Ureter (tissue), 1 donor: ENCODE measurements around the gene KIF22. TPM values are rescaled to one million over a fixed set of nuclear protein-coding genes. Genes with fewer than 3 reads are reported as not detected.
"Not testable (repeated sequence)": the region's sequence is repeated elsewhere in the genome, so short reads cannot be mapped to it uniquely, and the experiment has no call there.

Experiments used
- DNase-seq: peaks from one replicate; pipeline ENCODE4 v3.0.0-alpha.2; 2020; ENCODE audit warnings: low spot score
- total RNA-seq: library from RNA; stranded (reverse); gene quantifications from one replicate; pipeline ENCODE4 v1.2.4, GENCODE V29; 2023
- donor health status: DM: yes; HTN: yes; CAD: no.

The KIF22 gene
- total RNA-seq, 1 donor from 2014 or later, result 34.3 TPM

DNA sequence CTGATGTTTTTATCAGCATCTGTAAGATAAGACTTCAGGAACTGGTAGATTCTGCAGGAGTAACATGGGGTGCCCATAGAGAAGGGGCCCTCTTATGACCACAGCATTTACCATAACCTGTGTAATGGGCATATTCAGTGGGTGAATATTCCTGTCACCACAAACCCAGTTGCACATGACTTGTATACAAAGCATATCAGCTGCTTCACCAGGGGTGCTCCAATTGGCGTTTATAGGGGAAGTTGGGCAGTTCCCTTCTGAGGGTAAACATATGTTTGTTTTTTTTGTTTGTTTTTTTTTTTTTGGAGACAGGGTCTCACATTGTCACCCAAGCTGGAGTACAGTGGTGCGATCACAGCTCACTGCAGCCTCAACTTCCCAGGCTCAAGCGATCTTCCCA lies 24.0 kb upstream of the KIF22 start:
- no peak for DNase-seq

DNA sequence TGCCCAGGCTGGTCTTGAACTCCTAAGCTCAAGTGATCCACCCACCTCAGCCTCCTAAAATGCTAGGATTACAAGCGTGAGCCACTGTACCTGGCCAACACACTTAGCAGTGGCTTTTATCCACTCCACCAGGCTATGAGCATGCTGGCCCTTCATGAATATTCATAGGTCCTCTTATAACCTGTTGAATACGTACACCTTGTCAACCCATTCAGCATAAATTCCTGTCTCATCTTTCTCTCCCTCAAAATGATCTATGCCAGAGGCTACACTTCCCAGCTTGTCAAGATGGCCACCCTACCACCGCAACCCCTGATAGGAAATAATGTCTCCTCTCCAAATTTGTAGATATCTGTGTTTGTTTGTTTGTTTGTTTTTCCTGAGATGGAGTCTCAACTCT lies 23.5 kb upstream of the KIF22 start:
- DNase-seq, result no peak

- DNase-seq, result no peak
Measured at GRCh38 chr16:29769507-29769906, 21.0 kb upstream of the KIF22 start.

DNA sequence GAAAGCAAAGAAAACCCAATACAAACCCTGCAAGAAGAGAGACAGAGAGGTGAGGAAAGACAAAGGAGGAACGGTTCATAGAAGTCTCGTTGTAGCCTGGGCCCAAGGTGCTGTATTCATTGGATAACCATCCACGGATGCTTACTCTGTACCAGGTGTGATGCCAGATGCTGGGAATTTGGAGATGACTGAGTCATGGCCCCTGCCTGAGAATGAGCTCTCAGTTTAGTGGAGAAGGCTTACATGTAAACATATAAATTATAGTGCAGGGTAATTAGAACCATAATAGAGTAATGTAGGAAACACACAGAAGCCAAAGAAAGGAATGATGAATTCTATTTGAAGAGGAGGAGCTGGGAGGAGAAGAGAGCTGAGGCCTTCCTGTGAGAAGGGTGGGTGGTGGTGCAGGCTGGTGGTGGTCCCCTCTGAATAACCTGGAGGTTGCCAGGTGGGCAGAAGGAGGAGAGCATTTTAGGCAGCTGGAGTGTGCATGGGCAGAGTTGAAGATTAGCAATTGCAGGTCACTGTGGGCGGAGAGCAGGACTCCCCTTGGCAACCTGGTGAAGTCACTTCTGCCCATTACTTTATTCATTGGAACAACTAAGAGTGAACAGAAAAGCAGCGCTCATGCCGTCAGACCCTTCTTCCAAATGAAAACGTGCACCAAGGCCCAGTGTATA lies 20.2 kb upstream of the KIF22 start:
- no peak for DNase-seq

DNA sequence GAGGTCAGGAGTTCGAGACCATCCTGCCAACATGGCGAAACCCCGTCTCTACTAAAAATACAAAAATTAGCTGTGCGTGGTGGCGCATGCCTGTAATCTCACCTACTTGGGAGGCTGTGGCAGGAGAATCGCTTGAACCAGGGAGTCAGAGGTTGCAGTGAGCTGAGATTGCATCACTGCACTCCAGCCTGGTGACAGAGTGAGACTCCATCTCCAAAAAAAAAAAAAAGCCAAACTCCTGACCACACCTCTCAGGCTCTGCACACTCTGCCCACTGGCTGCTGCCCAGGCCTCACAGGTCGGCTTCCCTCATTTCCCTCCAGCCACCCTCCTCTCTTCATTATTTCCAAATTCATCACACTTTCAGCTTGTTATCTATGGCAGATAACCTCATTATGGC lies 18.2 kb upstream of the KIF22 start:
- DNase-seq, result not testable (repeated sequence)

DNA sequence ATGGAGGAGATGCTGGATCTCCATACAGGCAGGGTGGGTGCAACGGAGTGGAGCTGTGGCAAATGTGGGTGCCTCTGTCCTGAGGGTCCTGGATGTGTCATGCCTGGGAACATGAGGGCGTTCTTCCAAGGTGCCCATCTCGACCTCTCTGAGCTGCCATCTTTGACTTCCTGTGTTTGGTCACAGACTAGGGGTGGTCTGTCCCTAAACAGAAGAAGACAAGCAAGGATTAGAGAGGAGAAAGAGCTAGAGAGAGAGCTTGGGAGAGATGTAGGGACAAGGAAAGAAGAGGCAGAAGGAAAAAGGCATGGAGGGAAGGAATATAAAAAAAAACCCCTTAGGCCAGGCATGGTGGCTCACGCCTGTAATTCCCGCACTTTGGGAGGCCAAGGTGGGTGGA lies 15.8 kb upstream of the KIF22 start:
- DNase-seq, result no peak

- no peak for DNase-seq
Measured at GRCh38 chr16:29775742-29776408, 14.7 kb upstream of the KIF22 start.

- no peak for DNase-seq
Measured at GRCh38 chr16:29777576-29778350, 12.8 kb upstream of the KIF22 start, which contains the start of gene ZG16. Gene ZG16, plus strand, starts transcription at chr16:29778256. Its CDS starts 1,011 bp downstream, at chr16:29779267.

DNA sequence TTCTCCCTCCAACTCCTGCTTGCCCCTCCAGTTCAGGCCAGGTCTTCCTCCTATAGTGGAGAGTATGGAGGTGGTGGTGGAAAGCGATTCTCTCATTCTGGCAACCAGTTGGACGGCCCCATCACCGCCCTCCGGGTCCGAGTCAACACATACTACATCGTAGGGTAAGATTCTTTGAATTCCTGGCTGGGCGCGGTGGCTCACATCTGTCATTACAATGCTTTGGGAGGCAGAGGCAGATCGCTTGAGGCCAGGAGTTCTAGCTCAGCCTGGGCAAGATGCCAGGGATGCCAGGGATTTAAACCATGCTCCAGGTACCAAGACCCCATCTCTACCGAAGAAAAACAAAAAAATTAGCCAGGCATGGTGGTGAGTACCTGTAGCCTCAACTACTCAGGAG lies 11.1 kb upstream of the KIF22 start:
- no peak for DNase-seq

GRCh38 chr16:29783094-29783953 lies 7.2 kb upstream of the KIF22 start:
- not testable (repeated sequence) for DNase-seq

- no peak for DNase-seq
Measured at GRCh38 chr16:29784157-29784556, 6.4 kb upstream of the KIF22 start.

GRCh38 chr16:29784901-29785500 lies 5.5 kb upstream of the KIF22 start:
- peak; percentile 74 for DNase-seq

- DNase-seq, result not testable (repeated sequence)
Measured at GRCh38 chr16:29787155-29787554, 3.4 kb upstream of the KIF22 start.

GRCh38 chr16:29789775-29790182 lies 772 bp upstream of the KIF22 start:
- no peak for DNase-seq

DNA sequence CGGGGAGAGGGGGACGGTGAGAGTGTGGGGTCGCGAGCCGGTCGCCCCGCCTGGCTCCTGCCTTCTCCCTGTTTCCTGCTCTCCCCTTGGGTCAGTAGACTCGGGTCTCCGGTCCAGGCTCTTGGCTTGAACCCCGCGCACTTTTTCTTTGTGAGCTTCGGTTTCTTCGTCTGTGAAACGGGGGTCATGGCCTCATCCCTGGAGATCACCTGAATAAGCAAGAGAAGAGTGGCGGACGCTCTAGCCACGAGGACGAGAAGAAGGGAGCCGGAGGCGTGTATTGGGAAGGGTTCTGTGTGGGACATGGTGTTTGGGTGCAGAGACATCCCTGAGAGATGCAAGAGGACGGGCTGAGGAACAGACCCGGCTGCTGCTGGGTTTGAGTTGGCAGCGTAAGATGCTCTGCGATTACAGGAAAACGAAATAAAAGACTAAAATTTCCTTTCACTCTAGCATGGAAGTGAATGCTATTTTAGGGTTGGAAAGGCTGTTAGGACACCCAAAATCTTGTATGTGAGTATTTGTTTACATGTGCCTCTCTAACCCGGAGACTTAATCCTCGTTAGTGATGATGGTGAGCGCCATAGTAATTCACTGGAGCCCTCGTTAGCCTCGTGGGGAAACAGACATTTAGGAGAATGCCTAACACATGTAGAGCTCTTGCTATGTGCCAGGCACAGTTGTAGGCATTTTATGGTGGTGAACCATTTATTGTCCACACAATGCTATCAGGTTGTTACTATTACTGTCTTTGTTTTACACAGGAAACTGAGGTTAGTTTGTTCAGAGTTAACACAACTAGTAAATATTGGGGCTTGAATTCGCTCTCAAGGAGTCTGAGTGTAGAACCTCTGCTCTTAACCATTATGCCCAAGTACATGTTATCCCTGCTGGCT lies 646 bp downstream of the KIF22 start:
- DNase-seq, result no peak

DNA sequence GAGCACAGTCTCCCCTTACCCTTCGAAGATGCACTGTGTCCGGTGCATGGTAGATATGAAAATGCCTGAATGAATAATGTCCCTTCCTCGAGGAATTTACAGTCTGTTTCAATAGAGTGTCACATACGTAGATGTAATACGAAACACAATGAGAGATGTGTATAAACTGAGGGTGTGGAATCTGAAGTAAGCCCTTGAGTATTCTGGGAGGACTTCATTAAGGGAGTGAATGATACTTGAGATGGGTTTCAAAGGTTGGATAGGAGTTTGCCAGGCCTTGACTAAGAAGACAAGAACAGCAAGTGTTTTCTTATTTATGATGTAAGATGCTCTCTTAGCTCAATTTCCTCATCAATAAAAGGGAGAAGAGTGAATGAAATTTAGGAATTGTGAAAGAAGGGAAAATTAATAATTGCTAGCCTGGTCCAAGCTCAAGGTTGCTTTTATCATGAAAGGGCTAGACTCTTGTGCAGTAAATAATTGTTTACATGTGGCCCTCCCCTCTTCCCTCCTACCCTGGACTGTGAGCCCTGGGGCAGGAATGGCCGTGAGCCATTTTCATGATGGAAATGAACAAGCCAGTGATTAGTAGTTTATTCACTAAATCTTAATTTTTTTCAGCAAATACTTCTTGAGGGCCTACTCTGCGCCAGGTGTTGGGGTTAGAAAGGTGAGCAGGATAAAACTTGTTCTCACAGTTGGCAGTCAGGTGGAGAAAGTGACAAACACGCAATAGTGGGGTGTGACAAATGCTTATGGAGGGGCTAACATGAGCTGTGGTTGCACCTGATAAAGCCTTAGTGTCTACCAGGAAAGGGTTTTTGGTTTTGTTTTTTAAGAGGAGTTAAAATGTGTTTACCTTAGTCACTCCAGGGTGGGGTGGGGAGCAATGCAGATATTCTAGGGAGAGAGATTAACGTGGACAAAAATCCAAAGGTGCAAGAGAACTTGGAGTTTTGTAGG lies 1.6 kb downstream of the KIF22 start:
- DNase-seq, result no peak

- not testable (repeated sequence) for DNase-seq
Measured at GRCh38 chr16:29793153-29793552, 2.6 kb downstream of the KIF22 start.

- DNase-seq, result no peak
Measured at GRCh38 chr16:29794231-29794710, 3.7 kb downstream of the KIF22 start.

DNA sequence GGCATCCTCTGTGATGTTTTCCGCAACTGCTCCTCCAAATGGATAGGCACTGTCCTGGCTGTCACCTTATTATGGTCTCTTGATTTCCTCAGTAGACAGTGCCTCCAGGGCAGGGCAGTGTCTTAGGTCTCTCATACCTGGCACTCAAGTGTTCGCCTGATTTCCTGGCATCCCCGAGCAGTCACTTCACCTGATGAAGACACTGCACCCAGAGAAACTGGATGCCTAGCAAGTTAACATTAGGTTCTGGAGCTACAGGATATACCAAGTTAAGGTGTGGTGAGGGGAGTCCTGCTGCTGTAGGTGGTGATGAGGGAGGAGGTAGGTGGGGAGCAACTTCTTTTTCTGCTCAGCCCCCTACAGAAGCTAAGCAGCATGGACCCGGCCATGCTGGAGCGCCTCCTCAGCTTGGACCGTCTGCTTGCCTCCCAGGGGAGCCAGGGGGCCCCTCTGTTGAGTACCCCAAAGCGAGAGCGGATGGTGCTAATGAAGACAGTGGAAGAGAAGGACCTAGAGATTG lies 11.9 kb downstream of the KIF22 start:
- no peak for DNase-seq
